PC-3 (cell line): ENCODE data around the gene CPEB4.

Experiments
- EZH2 ChIP-seq: fragments of 300-600 bp; sonication (generic); IDR thresholded peaks from one replicate; pipeline ENCODE4 v1.6.1; 2017; ENCODE audit warnings: antibody characterized with exemption, mild to moderate bottlenecking, low read length; ENCODE audit not compliant: unreplicated experiment
- TF ChIP-seq, protein P1 (sequence below): fragments of 300-600 bp; sonication (generic); conservative IDR thresholded peaks from 2 replicates; pipeline ENCODE4 v1.5.1; 2017; ENCODE audit warnings: antibody characterized with exemption, low read depth, mild to moderate bottlenecking, low read length

DNA sequence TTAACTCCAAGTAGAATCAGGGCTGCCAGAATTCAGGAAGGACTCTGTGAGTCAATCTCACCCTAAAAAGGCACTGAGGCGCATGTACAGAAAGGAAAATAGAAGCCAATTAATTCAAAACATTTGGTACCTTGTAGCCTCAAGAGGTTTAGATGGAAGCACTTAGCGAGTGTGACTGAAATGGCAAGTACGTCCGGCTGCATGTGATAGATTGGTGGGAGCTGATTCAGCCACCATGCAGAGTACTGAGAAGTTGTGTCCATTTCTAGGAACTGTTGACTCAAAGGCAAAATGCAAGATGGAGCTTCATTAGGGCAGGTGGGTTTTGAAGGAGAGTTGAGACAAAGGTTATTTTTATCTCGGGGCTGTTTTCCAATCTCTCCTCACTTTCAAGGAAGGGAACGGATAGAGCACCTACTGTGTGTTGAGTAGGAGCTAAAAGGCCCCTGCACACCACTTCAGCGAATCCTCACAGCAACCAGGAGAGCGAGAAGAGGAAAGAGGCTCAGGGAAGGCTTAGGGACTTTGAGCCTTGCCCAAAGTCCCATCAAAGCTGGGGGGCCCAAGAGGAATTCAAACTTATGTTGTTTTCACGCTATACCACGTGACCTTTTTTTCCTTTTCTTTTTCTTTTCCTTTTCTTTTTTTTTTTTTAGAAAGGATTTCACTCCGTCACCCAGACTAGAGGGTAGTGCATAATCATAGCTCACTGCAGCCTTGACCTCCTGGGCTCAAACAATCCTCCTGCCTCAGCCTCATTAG lies 34.6 kb upstream of the CPEB4 start:
- TF ChIP-seq, protein P1, sequence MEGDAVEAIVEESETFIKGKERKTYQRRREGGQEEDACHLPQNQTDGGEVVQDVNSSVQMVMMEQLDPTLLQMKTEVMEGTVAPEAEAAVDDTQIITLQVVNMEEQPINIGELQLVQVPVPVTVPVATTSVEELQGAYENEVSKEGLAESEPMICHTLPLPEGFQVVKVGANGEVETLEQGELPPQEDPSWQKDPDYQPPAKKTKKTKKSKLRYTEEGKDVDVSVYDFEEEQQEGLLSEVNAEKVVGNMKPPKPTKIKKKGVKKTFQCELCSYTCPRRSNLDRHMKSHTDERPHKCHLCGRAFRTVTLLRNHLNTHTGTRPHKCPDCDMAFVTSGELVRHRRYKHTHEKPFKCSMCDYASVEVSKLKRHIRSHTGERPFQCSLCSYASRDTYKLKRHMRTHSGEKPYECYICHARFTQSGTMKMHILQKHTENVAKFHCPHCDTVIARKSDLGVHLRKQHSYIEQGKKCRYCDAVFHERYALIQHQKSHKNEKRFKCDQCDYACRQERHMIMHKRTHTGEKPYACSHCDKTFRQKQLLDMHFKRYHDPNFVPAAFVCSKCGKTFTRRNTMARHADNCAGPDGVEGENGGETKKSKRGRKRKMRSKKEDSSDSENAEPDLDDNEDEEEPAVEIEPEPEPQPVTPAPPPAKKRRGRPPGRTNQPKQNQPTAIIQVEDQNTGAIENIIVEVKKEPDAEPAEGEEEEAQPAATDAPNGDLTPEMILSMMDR: no peak
- no peak for TF ChIP-seq EZH2
